Stimulated activated CD4-positive, alpha-beta T cell treated with anti-CD3 and anti-CD28 coated beads, Interleukin-4, amount 100 ng/mL, for 48 hours (primary cell): ENCODE data around the gene KIF26B.
"Not testable (repeated sequence)": the region's sequence is repeated elsewhere in the genome, so short reads cannot be mapped to it uniquely, and the experiment has no call there.

ENCODE experiments used
- DNase-seq, 2 donors: peaks; one replicate each; pipeline ENCODE4 v3.0.0-alpha.2; 2020; ENCODE audit warnings: low read depth in 2 of 2

The KIF26B gene

GRCh38 chr1:245648749-245649522 is 494.2 kb downstream of the KIF26B start:
- no peak for DNase-seq

- no peak for DNase-seq
These were observed 494.9 kb downstream of the KIF26B start for GRCh38 chr1:245649666-245650065.

- DNase-seq: no peak
These were observed 495.7 kb downstream of the KIF26B start for GRCh38 chr1:245650441-245650960.

GRCh38 chr1:245651093-245651492 is 496.3 kb downstream of the KIF26B start:
- DNase-seq: no peak

GRCh38 chr1:245652116-245652515 is 497.3 kb downstream of the KIF26B start:
- no peak for DNase-seq

GRCh38 chr1:245652660-245653427 is 498.1 kb downstream of the KIF26B start:
- DNase-seq: no peak

- DNase-seq: no peak
These were observed 499.8 kb downstream of the KIF26B start for GRCh38 chr1:245654460-245655050.

- DNase-seq: no peak
These were observed 501.5 kb downstream of the KIF26B start for GRCh38 chr1:245656189-245656717.

- DNase-seq: no peak
These were observed 502.6 kb downstream of the KIF26B start for GRCh38 chr1:245657371-245657770.

GRCh38 chr1:245663373-245663772 is 508.6 kb downstream of the KIF26B start:
- no peak for DNase-seq

GRCh38 chr1:245663841-245664240 is 509.1 kb downstream of the KIF26B start:
- DNase-seq: no peak

- no peak for DNase-seq
These were observed 511.6 kb downstream of the KIF26B start for GRCh38 chr1:245666412-245666811.

GRCh38 chr1:245671349-245671748 is 516.6 kb downstream of the KIF26B start:
- no peak for DNase-seq

GRCh38 chr1:245671966-245672767 is 517.4 kb downstream of the KIF26B start:
- DNase-seq: no peak

GRCh38 chr1:245672836-245673656 is 518.3 kb downstream of the KIF26B start:
- DNase-seq: not testable (repeated sequence)

- DNase-seq: no peak
These were observed 519.2 kb downstream of the KIF26B start for GRCh38 chr1:245673881-245674414.

- DNase-seq: no peak
These were observed 522.9 kb downstream of the KIF26B start for GRCh38 chr1:245677461-245678240.

GRCh38 chr1:245678860-245679411 is 524.2 kb downstream of the KIF26B start:
- DNase-seq: no peak
